GM21390 (cell line): ENCODE measurements around the gene WFDC9.
"Not testable (repeated sequence)": the region's sequence is repeated elsewhere in the genome, so short reads cannot be mapped to it uniquely, and the experiment has no call there.

Source experiments
- ATAC-seq: cut with Tn5 transposase; IDR thresholded peaks from one replicate; pipeline ENCODE4 v1.9.1; 2021; ENCODE audit not compliant: unreplicated experiment

The WFDC9 gene

DNA sequence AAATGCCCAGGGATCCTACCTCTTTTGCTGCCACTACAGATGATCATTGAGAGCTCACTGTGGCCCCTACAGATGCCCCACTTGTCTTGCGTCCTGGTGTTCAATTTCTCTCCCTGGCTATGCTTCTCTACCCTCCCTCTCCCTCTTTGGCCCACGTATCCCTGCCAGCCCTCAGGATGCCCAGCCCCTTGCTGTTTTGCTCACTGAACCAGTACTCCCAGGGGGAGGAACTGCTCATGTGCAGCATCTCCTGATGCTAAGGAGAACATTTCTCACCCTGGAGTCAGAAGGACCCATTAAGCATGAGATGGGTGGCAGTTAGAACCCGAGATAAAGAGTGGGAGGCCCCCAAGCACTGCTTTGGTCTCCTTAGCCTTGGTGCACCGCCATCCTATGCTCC, at the start of gene WFDC9:
Gene WFDC9, minus strand, starts transcription at position 101 of the 400 bp plus-strand sequence. CDS start 21,103 bp downstream, outside the sequence.
- no peak for ATAC-seq

DNA sequence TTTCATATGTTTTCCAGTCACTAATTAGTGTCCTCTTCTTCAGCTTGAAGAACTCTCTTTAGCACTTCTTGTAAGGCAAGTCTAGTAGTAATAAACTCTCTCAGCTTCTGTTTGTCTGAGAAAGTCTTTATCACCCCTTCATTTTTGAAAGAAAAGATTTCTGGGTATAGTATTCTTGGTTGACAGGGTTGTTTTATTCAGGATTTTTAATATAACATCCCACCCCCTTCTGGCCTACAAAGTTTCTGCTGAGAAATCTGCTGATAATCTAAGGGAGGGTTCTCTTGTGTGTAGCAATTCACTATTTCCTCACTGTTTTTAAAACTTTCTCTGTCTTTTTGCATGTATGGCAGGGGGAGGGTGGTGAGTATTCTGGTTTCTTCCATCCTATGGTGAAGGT, 48.6 kb upstream of the WFDC9 start:
- ATAC-seq, result no peak

DNA sequence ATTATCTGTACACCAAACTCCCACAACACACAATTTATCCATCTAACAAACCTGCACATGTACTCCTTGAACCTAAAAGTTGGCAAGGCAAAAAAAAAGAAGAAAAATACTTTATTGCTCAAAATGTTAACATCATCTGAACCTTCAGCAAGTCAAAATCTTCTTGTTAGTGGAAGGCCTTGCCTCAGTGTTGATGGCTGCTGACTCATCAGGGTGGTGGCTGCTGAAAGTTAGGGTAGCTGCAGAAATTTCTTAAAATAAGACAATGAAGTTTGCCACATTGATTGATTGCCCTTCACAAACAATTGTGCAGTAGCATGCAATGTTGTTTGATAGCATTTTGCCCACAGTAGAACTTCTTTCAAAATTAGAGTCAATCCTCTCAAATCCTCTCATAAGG, 41.7 kb upstream of the WFDC9 start:
- no peak for ATAC-seq

DNA sequence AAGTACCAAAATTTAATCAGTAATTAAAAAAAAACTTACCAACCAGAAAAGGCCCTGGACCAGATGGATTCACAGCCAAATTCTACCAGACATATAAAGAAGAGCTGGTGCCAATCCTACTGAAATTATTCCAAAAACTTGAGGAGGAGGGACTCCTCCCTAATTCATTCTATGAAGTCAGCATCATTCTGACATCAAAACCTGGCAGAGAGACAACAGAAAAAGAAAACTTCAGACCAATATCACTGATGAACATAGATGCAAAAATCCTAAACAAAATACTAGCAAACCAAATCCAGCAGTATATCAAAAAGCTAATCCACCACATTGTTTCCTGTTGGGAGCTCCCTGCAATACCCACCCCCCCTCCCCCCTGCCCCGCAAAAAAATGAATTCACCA, 39.1 kb upstream of the WFDC9 start, which contains the start of gene WFDC11:
Gene WFDC11, minus strand, starts transcription at position 101 of the 400 bp plus-strand sequence. CDS start 19,639 bp downstream, outside the sequence.
- ATAC-seq, result no peak

DNA sequence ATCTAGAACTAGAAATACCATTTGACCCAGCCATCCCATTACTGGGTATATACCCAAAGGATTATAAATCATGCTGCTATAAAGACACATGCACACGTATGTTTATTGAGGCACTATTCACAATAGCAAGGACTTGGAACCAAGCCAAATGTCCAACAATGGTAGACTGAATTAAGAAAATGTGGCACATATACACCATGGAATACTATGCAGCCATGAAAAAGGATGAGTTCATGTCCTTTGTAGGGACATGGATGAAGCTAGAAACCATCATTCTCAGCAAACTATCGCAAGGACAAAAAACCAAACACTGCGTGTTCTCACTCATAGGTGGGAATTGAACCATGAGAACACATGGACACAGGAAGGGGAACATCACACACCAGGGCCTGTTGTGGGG, 26.0 kb upstream of the WFDC9 start:
- ATAC-seq, result not testable (repeated sequence)

DNA sequence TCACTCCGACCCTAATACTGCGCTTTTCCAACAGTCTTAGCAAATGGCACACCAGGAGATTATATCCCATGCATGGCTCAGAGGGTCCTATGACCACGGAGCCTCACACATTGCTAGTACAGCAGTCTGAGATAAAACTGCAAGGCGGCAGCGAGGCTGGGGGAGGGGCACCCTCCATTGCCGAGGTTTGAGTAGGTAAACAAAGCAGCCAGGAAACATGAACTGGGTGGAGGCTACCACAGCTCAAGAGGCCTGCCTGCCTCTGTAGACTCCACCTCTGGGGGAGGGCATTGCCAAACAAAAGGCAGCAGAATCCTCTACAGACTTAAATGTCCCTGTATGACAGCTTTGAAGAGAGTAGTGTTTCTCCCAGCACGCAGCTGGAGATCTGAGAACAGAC, 20.6 kb upstream of the WFDC9 start:
- ATAC-seq, result not testable (repeated sequence)

DNA sequence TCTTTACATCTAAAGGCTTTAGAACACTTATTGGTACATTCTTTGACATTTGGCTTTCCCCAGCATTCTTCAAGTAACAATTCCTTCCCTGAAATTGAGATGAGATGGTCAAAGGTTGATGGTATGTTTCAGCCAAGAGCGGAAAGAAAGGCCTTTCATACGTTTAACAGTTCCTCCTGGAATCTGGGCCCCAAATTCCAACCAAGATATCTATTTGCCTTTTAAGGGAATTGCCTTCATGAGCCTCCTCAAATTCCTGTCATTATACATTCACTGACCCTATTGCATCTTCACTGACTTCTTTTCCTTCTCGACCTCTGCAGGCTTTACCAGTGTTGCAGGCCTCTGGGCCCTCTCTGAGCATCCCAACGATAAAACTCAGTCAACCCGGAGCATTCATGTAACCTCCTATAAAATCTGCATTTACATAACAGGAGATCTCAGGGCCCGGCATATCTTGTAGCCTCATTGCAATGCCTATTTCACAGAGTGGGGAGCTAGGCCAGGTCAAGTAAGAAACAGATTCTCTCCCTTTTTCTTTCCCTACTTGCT, 18.3 kb upstream of the WFDC9 start:
- ATAC-seq, result no peak

DNA sequence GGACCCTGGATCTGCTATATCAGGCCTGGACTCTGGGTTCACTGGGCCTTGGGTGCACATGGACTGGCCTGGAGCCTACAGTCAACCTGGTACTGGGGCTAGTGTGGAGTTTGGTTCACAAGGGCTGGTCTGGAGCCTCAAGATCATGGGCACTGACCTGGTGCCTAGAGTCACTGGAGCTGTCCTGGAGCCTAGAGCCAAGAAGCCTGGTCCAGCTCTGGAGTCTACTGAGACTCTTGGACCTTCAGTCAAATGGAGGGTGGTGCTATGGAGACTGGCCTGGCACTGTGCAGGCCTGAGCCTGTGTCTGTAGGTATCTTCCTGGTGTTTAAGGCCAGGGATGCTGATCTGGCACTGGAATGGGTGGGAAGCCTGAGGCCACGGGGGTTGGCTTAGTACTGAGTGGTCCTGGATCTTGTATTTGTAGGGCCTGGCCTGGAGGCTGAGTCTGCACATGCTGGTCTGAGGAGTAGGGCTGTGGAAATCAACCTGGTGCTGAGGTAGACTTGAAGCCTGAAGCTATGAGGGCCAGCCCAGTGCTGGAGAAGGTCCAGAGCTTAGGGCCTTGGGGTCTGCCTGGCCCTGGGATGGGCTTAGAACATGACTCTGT, 16.5 kb upstream of the WFDC9 start:
- ATAC-seq, result no peak

DNA sequence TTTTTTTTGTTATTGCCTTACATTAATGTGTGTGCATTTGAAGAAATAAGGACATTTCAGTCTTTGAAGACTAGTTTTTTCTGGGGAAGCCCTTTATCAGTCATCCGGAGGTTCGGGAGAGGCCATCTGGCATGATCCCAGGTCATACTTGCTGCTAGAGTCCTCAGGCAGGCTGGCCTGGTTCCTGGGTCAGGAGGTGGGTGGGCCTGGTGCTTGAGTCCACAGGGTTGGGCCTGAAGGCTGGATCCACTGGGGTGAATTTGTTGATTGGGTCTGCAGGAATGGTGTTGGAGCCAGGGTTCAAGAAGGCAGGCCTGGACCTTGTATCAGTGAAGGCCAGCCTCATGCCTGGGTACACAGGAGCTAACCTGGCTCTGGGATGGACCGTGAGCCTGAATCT, 15.8 kb upstream of the WFDC9 start:
- ATAC-seq, result no peak

DNA sequence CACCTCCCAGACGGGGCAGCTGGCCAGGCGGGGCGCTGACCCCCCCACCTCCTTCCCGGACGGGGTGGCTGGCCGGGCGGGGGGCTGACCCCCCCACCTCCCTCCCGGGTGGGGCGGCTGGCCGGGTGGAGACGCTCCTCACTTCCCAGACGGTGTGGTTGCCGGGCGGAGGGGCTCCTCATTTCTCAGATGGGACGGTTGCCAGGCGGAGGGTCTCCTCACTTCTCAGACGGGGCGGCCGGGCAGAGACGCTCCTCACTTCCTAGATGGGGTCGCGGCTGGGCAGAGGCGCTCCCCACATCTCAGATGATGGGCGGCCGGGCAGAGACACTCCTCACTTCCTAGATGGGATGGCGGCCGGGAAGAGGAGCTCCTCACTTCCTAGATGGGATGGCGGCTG, 14.8 kb upstream of the WFDC9 start:
- not testable (repeated sequence) for ATAC-seq

DNA sequence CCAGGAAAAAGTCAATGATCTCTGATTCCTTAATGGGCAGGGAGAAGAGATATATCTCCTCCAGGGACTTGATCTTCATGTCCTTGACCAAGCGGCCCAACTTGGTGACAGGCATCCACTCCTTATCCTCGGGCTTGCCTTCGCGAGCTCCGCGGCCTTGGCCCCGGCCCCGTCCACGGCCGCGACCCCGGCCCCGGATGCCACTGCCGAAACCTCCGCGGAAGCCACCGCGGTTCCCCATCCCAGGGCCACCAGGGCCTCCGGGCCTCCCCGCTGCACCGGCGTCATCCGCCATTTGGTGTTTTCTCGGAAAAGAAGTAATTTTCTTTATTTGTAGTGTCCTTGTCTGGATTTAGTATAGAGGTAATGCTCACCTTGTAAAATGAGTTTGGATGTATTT, 10.0 kb upstream of the WFDC9 start:
- ATAC-seq, result not testable (repeated sequence)

DNA sequence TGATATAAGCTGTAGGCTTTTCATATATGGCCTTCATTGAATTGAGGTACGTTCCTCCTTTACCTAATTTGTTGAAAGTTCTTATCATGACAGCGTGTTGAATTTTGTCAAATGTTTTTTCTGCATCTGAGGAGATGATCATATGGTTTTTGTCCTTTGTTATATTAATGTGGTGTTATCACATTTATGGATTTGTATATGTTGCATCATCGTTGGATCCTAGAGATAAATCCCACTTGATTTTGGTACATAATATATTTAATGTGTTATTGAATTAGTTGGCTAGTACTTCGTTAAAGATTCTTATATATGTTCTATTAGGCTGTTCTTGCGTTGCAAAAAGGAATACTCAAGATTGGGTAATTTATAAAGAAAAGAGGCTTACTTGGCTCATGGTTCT, 8.6 kb upstream of the WFDC9 start:
- no peak for ATAC-seq

DNA sequence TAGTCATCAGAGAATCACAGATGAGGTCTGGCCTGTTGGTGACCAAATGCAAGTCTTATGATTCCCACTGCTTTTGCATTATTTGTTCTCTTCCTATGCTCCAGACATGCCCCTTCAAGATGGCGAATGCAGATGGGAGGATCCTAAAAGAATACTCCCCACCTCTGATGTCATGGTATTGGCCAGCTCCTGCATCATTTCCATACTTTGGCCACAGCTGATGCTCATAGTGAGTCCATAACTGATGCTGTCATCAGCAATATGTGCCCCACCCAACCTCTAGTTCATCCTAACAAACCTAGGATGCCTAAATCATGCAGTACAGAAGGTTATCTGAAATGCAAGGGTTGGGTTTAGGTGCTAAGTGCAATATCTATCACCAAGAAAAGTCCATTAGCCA, 5.4 kb upstream of the WFDC9 start:
- no peak for ATAC-seq

DNA sequence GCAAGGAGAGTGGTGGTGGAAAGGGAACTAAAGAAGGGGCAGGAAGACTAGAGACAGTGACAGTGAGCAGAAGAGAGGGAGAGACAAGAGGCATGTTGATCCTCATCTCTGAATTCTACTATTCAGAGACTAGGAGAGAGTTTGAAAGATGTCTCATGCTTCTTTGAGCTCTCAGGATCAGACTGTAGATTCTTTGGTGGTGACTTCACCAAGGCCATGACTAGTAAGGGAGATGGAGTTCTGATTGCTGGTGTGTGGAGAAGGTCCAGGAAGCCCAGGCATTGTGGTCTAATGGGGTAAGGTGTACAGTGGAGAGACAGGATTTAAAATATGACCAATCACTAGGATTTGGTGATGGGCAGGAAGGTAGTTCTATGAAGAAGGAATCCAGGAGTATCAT, 713 bp downstream of the WFDC9 start:
- ATAC-seq, result no peak

DNA sequence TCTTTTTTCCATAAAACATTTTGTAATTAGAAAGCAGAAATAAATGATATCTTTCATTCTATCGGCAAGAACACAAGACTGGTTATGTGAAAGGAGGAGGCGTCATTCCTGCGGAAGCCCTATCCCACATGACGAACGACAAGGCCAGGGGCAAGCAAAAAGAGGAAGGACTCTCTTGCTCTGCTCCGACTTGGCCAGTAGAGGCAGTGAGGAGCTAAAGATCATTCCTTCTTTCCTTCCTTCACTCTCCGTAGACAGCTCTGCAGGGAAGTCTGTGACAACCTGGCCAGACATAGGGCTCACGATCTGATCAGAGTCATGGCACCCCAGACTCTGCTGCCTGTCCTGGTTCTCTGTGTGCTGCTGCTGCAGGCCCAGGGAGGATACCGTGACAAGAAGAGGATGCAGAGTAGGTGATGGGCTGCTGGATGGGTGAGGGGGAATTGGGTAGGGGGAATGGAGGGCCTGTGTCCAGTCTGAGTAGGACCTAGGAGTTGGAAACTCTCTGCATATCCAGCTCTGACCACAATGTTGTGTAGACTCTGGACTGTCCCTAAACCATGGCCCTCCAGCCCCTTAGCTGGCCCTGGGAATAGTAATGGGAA, 1.5 kb downstream of the WFDC9 start, which contains the start of gene WFDC10A:
Gene WFDC10A, plus strand, starts transcription at position 244 of the 605 bp plus-strand sequence. Its CDS starts 75 bp downstream, at position 319.
- no peak for ATAC-seq

DNA sequence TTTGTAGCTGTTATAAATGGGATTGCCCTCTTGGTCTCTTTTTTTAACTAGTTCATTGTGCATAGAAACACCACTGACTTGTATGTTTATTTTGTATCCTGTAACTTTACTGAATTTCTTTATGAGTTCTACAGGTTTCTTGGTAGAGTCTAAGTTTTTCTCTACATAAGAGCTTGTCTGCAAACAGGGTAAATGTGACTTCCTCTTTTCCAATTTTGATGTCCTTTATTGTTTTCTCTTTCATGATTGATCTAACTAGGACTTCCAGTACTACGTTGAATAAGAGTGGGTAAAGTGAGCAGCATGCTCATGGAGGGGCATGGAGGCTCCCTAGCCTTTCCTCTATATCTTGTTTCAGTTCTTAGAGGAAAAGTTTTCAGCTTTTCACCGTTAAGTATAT, 4.5 kb downstream of the WFDC9 start:
- no peak for ATAC-seq

DNA sequence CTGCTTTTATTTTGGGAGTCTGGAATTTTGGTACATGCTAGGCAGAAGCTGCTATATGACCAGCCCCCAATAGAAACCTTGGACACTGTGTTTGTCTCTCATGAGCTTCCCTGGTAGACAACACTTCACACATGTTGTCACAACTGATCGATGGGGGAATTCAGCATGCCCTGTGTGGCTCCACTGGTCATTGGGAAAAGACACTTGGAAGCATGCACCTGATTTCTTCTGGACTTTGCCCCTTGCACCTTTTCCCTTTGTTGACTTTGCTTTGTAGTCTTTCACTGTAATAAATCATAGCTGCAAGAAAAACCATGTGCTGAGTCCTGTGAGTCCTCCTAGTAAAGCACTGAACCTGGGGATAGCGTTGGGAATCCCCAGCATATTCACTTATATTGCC, 9.5 kb downstream of the WFDC9 start:
- ATAC-seq, result no peak

DNA sequence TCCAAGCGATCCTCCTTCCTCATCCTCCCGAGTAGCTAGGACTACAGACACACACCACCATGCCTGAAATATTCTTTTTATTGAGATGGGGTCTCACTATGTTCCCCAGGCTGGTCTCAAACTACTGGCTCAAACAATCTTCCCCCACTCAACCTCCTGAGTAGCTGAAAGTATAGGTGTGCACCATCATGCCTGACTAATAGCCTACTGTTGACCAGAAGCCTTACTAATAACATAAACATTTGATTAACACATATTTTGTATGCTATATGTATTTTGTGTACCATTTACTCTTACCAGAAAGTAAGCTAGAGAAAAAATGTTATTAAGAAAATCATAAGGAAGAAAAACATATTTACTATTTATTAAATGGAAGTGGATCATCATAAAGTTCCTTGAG, 13.5 kb downstream of the WFDC9 start:
- ATAC-seq, result no peak

DNA sequence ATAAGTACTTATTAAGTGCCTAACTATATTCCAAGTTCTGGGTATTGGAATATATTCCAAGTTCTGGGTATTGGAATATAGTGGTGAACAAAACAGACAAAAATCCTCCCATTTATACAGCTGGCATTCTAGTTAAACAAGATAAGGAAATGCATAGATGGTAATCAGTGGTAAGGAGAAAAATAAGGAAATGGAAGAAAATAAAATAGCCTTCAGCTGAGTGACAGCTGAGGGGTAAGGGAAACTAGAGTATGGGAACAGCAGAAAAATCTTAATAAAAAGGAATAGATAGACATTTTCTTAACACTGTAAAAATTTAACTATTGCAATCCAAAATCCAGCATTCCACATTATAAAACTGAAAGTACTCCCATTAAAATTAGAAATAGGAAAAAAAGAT, 18.8 kb downstream of the WFDC9 start:
- no peak for ATAC-seq

DNA sequence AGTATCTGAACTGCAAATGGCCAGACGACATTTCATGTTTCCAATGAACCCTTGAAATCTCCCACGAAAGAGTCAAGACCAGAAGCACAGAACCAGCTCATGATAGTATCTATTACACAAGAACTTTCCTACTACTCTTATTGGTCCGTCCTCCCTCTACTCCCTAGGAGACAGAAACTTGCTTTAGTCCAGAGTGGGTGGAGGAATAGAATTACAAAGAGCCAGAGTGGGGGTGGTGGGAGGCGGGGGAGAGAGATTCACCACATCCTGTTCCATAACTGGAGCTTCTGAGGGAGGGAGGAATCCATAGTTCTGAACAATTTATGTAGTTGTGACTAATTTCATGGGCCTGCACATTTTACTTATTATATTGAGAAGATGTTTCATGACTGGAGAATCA, 20.0 kb downstream of the WFDC9 start:
- ATAC-seq, result no peak

DNA sequence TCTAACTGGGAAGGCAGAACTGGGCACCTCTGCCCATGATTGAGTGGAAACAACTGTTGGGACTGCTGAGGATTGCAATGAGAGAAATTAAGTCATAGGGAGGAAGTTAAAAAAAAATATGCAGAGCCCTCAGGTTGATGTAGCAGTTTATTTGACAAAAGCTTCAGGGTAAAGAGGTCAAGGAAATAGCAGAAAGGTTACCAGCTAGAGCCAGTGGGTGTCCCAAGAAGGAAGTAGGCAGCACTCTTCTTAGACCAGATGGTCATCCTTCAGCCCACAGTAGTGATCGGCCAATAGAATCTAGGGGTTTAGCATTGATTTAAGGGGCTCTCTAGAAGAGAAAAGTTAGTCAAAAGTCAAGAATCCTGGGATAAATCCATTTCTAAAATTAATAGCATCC, 23.3 kb downstream of the WFDC9 start:
- no peak for ATAC-seq

DNA sequence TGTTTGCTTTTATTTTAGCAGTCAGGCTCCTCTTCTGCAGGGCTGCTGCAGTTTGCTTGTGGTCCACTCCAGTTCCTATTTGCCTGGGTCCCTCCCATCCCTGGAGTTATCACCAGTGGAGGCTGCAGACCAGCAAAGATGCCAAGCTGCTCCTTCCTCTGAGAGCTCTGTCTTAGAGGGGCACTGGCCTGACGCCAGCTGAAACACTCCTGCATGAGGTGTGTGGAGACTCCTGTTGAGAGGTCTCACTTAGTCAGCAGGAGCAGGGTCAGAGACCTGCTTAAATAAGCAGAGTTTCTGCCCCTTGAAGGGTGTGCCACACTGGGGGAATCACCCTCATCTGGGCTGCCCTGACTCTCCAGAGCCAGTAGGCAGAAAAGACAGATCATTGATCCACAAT, 35.8 kb downstream of the WFDC9 start:
- no peak for ATAC-seq

DNA sequence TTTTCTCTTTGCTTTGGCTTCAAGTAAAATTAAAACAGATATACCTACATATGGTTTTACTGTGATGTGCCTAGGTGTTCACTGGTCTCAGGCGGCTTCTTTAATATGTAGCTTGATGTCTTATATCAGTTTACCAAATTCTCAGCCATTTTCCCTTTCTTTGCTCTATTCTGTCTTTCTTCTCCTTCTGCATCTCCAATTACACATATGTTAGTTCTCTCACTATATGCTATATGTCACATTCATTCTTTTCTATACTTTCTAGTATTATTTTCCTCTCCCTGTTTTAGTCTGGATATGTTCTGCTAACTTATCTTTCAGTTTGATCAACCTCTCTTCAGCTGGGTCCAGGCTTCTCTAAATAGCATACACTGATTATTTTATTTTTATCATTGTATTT, 37.6 kb downstream of the WFDC9 start:
- no peak for ATAC-seq
